ENCODE measurements around the gene TIAM1.

GRCh38 chr21:31099122-31099521 is 244.9 kb downstream of the TIAM1 start:
- no peak for TF ChIP-seq CTCF (IDR thresholded peaks at IDR 0.05)
- no peak for TF ChIP-seq SIN3A (IDR thresholded peaks at IDR 0.05; ENCODE audit: borderline replicate concordance, insufficient read depth, low read depth, low read length)
- TF ChIP-seq POLR2AphosphoS5 (IDR thresholded peaks at IDR 0.05; ENCODE audit: low read depth, low read length), result no peak
